Measurements from ENCODE around the gene ABCA3. TPM values are rescaled to one million over a fixed set of nuclear protein-coding genes. Genes with fewer than 3 reads are reported as not detected.
A peak's percentile ranks its signal among the peaks of the same experiment; 100 is the strongest.

The ABCA3 gene
- total and polyA plus RNA-seq, 2 experiments from 2014 or later, result 3.0 to 4.1 TPM

DNA sequence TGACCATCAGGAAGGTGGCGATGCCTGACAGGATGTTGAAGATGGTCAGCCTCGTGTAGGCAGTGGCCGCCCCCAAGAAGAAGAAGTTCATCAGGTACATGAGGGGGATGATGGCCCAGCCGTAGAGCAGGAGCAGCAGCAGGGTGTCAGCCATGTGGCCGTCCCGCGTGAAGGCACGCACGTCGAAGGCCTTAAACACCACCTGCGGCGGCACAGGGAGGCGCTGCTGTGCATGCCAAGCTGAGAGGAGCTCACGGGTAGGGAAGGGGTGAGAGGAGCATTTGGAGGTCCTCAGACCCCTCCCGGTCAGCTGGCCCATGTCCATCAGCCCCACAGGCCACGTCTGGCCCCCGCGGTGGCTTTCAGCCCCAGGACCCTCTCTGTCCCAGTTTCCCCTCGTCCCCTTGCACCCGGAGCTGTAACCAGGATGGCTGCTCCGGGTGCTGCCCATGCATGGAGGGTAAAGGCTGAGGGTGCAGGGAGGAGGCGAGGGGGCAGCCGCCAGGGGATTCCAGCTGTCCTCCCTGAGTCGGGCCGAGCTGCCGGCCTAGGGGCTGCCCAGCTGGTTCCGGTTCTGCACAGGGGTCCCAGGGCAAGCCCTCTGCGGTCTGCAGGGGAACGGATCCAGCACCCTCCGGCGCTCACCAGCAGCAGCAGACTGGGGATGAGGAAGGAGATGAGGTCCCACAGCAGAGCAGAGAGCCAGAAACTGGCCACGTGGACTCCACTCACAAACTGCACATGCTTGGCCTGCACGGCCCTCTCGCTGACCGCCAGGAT, 55.5 kb downstream of the ABCA3 start:
- no peak overlapping the region for H2AFZ ChIP-seq

More for the DNA sequence above, 55.5 kb downstream of the ABCA3 start:
- H3K36me3 ChIP-seq (ENCODE audit: insufficient read depth), result no peaks in the 10 kb centered on the region
- DNase-seq (ENCODE audit: low spot score), result no peak
- no peaks in the 10 kb centered on the region for H3K4me1 ChIP-seq (ENCODE audit: insufficient read depth)
- H4K20me1 ChIP-seq (replicated peaks; ENCODE audit: insufficient read depth), result no peaks in the 10 kb centered on the region; the same call in 1 of the 2 replicates
- no peaks in the 10 kb centered on the region for H3K79me2 ChIP-seq (replicated peaks; ENCODE audit: insufficient read depth)
- H3K27ac ChIP-seq (ENCODE audit: low read depth), result no peak overlapping the region
- H3K4me3 ChIP-seq, result no peak overlapping the region
- H3K36me3 Mint-ChIP-seq (ENCODE audit: low read depth), result no peaks in the 10 kb centered on the region; the same call in 2 of the 3 replicates
- H3K4me3 Mint-ChIP-seq, result no peak overlapping the region; the same call in 2 of the 3 replicates
- H3K4me1 Mint-ChIP-seq, result no peaks in the 10 kb centered on the region
- H3K27me3 ChIP-seq (ENCODE audit: insufficient read depth), result no peaks in the 10 kb centered on the region
- TF ChIP-seq CTCF (conservative IDR thresholded peaks at IDR 0.05; ENCODE audit: low read depth in 2 of 2) (peak in 1 of 2 experiments; percentile 48; a peak in 2 of 4 replicates), REST (IDR thresholded peaks at IDR 0.05; ENCODE audit: unreplicated experiment) (no peak)
- H3K4me2 ChIP-seq, result no peak overlapping the region
- peak; percentile 19 for ATAC-seq
- H3K9me2 ChIP-seq (ENCODE audit: insufficient read depth), result no peaks in the 10 kb centered on the region
- peaks cover 7% of the 10 kb centered on the region for H3K27me3 Mint-ChIP-seq (ENCODE audit: insufficient read depth, low read depth, poor library complexity)
- H3F3A ChIP-seq (replicated peaks; ENCODE audit: low read depth), result no peaks in the 10 kb centered on the region
- no peaks in the 10 kb centered on the region for H3K9me3 Mint-ChIP-seq
- no peak overlapping the region for H3K27ac Mint-ChIP-seq
